GM19238 (cell line): Measurements from ENCODE around the gene CSNK1D.

Experiments used
- DNase-seq: peaks from one replicate; pipeline ENCODE4 v3.0.0; 2011; ENCODE audit warnings: low spot score; ENCODE audit not compliant: insufficient read length

The CSNK1D gene

GRCh38 chr17:82273327-82274133, at the start of gene CSNK1D:
TSS of gene CSNK1D (minus strand) at chr17:82273700. CDS start at chr17:82273381, 319 bp downstream.
- peak; percentile 96 for DNase-seq

- no peak for DNase-seq
Measured at GRCh38 chr17:82322526-82323453, 49.3 kb upstream of the CSNK1D start.

- no peak for DNase-seq
Measured at GRCh38 chr17:82321947-82322466, 48.5 kb upstream of the CSNK1D start.

- DNase-seq, result peak; percentile 71
Measured at GRCh38 chr17:82320956-82321927, 47.7 kb upstream of the CSNK1D start.

GRCh38 chr17:82320140-82320840, 46.8 kb upstream of the CSNK1D start:
- no peak for DNase-seq

GRCh38 chr17:82319619-82320062, 46.1 kb upstream of the CSNK1D start:
- no peak for DNase-seq

GRCh38 chr17:82318772-82319606, 45.5 kb upstream of the CSNK1D start:
- DNase-seq, result no peak

GRCh38 chr17:82318169-82318498, 44.6 kb upstream of the CSNK1D start:
- DNase-seq, result no peak

- no peak for DNase-seq
Measured at GRCh38 chr17:82317394-82318168, 44.1 kb upstream of the CSNK1D start, which contains the start of gene CD7. TSS of gene CD7 (minus strand) at chr17:82317608. CDS start at chr17:82317495, 113 bp downstream.

- DNase-seq, result no peak
Measured at GRCh38 chr17:82316651-82317393, 43.3 kb upstream of the CSNK1D start.

- no peak for DNase-seq
Measured at GRCh38 chr17:82315703-82316358, 42.3 kb upstream of the CSNK1D start.

- no peak for DNase-seq
Measured at GRCh38 chr17:82314727-82315605, 41.5 kb upstream of the CSNK1D start.

GRCh38 chr17:82314012-82314726, 40.7 kb upstream of the CSNK1D start:
- no peak for DNase-seq

- no peak for DNase-seq
Measured at GRCh38 chr17:82313195-82314011, 39.9 kb upstream of the CSNK1D start.

GRCh38 chr17:82311971-82312370, 38.5 kb upstream of the CSNK1D start:
- no peak for DNase-seq
